ENCODE data around the gene DDX25.
"Not testable (repeated sequence)": the region's sequence is repeated elsewhere in the genome, so short reads cannot be mapped to it uniquely, and the experiment has no call there.

The DDX25 gene

GRCh38 chr11:125903711-125904659 is at the start of gene DDX25:
DDX25 (plus strand) TSS chr11:125904508; CDS start chr11:125904518, 10 bp downstream.
- Histone ChIP-seq H3K36me3 (ENCODE audit: insufficient read depth, low read length) (peaks cover 11% of the 10 kb centered on the region), H3K27ac (ENCODE audit: low read depth, low read length) (no peak within 1 kb of the TSS), H3K4me3 (ENCODE audit: low read depth, low read length) (peak within 1 kb of the TSS; percentile 85), H2AFZ (ENCODE audit: low read length, unreplicated experiment) (peak within 1 kb of the TSS; percentile 29), H3K4me1 (ENCODE audit: control insufficient read depth, insufficient read depth, low read length, unreplicated experiment) (no peaks in the 10 kb centered on the region), H3K79me2 (ENCODE audit: control insufficient read depth, insufficient read depth, low read length, unreplicated experiment) (peaks cover 13% of the 10 kb centered on the region), H3K27me3 (ENCODE audit: insufficient read depth, low read length) (peaks cover 49% of the 10 kb centered on the region)

GRCh38 chr11:125857670-125858069 is 46.6 kb upstream of the DDX25 start:
- H3K27me3 ChIP-seq (ENCODE audit: insufficient read depth, low read length); H3K4me3 ChIP-seq (ENCODE audit: low read depth, low read length); H3K4me1 ChIP-seq (ENCODE audit: control insufficient read depth, insufficient read depth, low read length, unreplicated experiment); H3K27ac ChIP-seq (ENCODE audit: low read depth, low read length); H2AFZ ChIP-seq (ENCODE audit: low read length, unreplicated experiment); H3K79me2 ChIP-seq (ENCODE audit: control insufficient read depth, insufficient read depth, low read length, unreplicated experiment); H3K36me3 ChIP-seq (ENCODE audit: insufficient read depth, low read length): not testable (repeated sequence)

GRCh38 chr11:125862786-125863185 is 41.5 kb upstream of the DDX25 start:
- H3K4me3 ChIP-seq (ENCODE audit: low read depth, low read length); H2AFZ ChIP-seq (ENCODE audit: low read length, unreplicated experiment); H3K4me1 ChIP-seq (ENCODE audit: control insufficient read depth, insufficient read depth, low read length, unreplicated experiment); H3K36me3 ChIP-seq (ENCODE audit: insufficient read depth, low read length); H3K27ac ChIP-seq (ENCODE audit: low read depth, low read length); H3K79me2 ChIP-seq (ENCODE audit: control insufficient read depth, insufficient read depth, low read length, unreplicated experiment); H3K27me3 ChIP-seq (ENCODE audit: insufficient read depth, low read length): not testable (repeated sequence)

- H3K79me2 ChIP-seq (ENCODE audit: control insufficient read depth, insufficient read depth, low read length, unreplicated experiment); H3K36me3 ChIP-seq (ENCODE audit: insufficient read depth, low read length); H2AFZ ChIP-seq (ENCODE audit: low read length, unreplicated experiment); H3K27me3 ChIP-seq (ENCODE audit: insufficient read depth, low read length); H3K27ac ChIP-seq (ENCODE audit: low read depth, low read length); H3K4me1 ChIP-seq (ENCODE audit: control insufficient read depth, insufficient read depth, low read length, unreplicated experiment); H3K4me3 ChIP-seq (ENCODE audit: low read depth, low read length): not testable (repeated sequence)
Measured at GRCh38 chr11:125865354-125865753, 39.0 kb upstream of the DDX25 start.

GRCh38 chr11:125869521-125869920 is 34.8 kb upstream of the DDX25 start:
- H3K27ac ChIP-seq (ENCODE audit: low read depth, low read length) = no peak overlapping the region
- H3K4me3 ChIP-seq (ENCODE audit: low read depth, low read length) = no peak overlapping the region
- H3K4me1 ChIP-seq (ENCODE audit: control insufficient read depth, insufficient read depth, low read length, unreplicated experiment) = no peaks in the 10 kb centered on the region
- peaks cover 2% of the 10 kb centered on the region for H3K79me2 ChIP-seq (ENCODE audit: control insufficient read depth, insufficient read depth, low read length, unreplicated experiment)
- no peaks in the 10 kb centered on the region for H3K36me3 ChIP-seq (ENCODE audit: insufficient read depth, low read length)
- H2AFZ ChIP-seq (ENCODE audit: low read length, unreplicated experiment) = no peak overlapping the region
- H3K27me3 ChIP-seq (ENCODE audit: insufficient read depth, low read length) = no peaks in the 10 kb centered on the region

GRCh38 chr11:125871391-125872137 is 32.7 kb upstream of the DDX25 start:
- Histone ChIP-seq H2AFZ (ENCODE audit: low read length, unreplicated experiment) (no peak overlapping the region), H3K27ac (ENCODE audit: low read depth, low read length) (no peak overlapping the region), H3K4me1 (ENCODE audit: control insufficient read depth, insufficient read depth, low read length, unreplicated experiment) (no peaks in the 10 kb centered on the region), H3K27me3 (ENCODE audit: insufficient read depth, low read length) (no peaks in the 10 kb centered on the region), H3K36me3 (ENCODE audit: insufficient read depth, low read length) (no peaks in the 10 kb centered on the region), H3K79me2 (ENCODE audit: control insufficient read depth, insufficient read depth, low read length, unreplicated experiment) (peaks cover 2% of the 10 kb centered on the region), H3K4me3 (ENCODE audit: low read depth, low read length) (no peak overlapping the region)

- Histone ChIP-seq H3K27ac (ENCODE audit: low read depth, low read length) (no peak overlapping the region), H3K79me2 (ENCODE audit: control insufficient read depth, insufficient read depth, low read length, unreplicated experiment) (peaks cover 2% of the 10 kb centered on the region), H3K27me3 (ENCODE audit: insufficient read depth, low read length) (no peaks in the 10 kb centered on the region), H3K4me1 (ENCODE audit: control insufficient read depth, insufficient read depth, low read length, unreplicated experiment) (no peaks in the 10 kb centered on the region), H3K36me3 (ENCODE audit: insufficient read depth, low read length) (no peaks in the 10 kb centered on the region), H3K4me3 (ENCODE audit: low read depth, low read length) (no peak overlapping the region), H2AFZ (ENCODE audit: low read length, unreplicated experiment) (no peak overlapping the region)
Measured at GRCh38 chr11:125872138-125872491, 32.2 kb upstream of the DDX25 start.

GRCh38 chr11:125873881-125874555 is 30.3 kb upstream of the DDX25 start:
- no peak overlapping the region for H3K27ac ChIP-seq (ENCODE audit: low read depth, low read length)
- no peaks in the 10 kb centered on the region for H3K36me3 ChIP-seq (ENCODE audit: insufficient read depth, low read length)
- peak overlapping the region; percentile 69 for H3K4me3 ChIP-seq (ENCODE audit: low read depth, low read length)
- H2AFZ ChIP-seq (ENCODE audit: low read length, unreplicated experiment) = peak overlapping the region; percentile 65
- H3K4me1 ChIP-seq (ENCODE audit: control insufficient read depth, insufficient read depth, low read length, unreplicated experiment) = no peaks in the 10 kb centered on the region
- H3K79me2 ChIP-seq (ENCODE audit: control insufficient read depth, insufficient read depth, low read length, unreplicated experiment) = peaks cover 2% of the 10 kb centered on the region
- H3K27me3 ChIP-seq (ENCODE audit: insufficient read depth, low read length) = no peaks in the 10 kb centered on the region

- Histone ChIP-seq H3K27me3 (ENCODE audit: insufficient read depth, low read length) (no peaks in the 10 kb centered on the region), H3K4me3 (ENCODE audit: low read depth, low read length) (peak overlapping the region; percentile 69), H3K27ac (ENCODE audit: low read depth, low read length) (no peak overlapping the region), H2AFZ (ENCODE audit: low read length, unreplicated experiment) (peak overlapping the region; percentile 80), H3K79me2 (ENCODE audit: control insufficient read depth, insufficient read depth, low read length, unreplicated experiment) (peaks cover 2% of the 10 kb centered on the region), H3K4me1 (ENCODE audit: control insufficient read depth, insufficient read depth, low read length, unreplicated experiment) (no peaks in the 10 kb centered on the region), H3K36me3 (ENCODE audit: insufficient read depth, low read length) (no peaks in the 10 kb centered on the region)
Measured at GRCh38 chr11:125874556-125875124, 29.7 kb upstream of the DDX25 start.

GRCh38 chr11:125881291-125881690 is 23.0 kb upstream of the DDX25 start:
- no peaks in the 10 kb centered on the region for H3K36me3 ChIP-seq (ENCODE audit: insufficient read depth, low read length)
- H3K4me3 ChIP-seq (ENCODE audit: low read depth, low read length) = no peak overlapping the region
- H3K79me2 ChIP-seq (ENCODE audit: control insufficient read depth, insufficient read depth, low read length, unreplicated experiment) = peaks cover 14% of the 10 kb centered on the region
- H3K27me3 ChIP-seq (ENCODE audit: insufficient read depth, low read length) = no peaks in the 10 kb centered on the region
- no peak overlapping the region for H3K27ac ChIP-seq (ENCODE audit: low read depth, low read length)
- no peak overlapping the region for H2AFZ ChIP-seq (ENCODE audit: low read length, unreplicated experiment)
- peaks cover 3% of the 10 kb centered on the region for H3K4me1 ChIP-seq (ENCODE audit: control insufficient read depth, insufficient read depth, low read length, unreplicated experiment)

All from ACC112 (cell line).